Thoracic aorta (tissue), 2 donors: ENCODE data around the gene NPRL2. TPM values are rescaled to one million over a fixed set of nuclear protein-coding genes. Genes with fewer than 3 reads are reported as not detected.

Experiments used
- ATAC-seq: fragments of 150-250 bp; one replicate; pipeline ENCODE4 v1.8.0; 2017; ENCODE audit warnings: low read depth; ENCODE audit not compliant: insufficient number of reproducible peaks, low FRiP score
- DNase-seq: peaks from one replicate; pipeline ENCODE4 v3.0.0-alpha.2; 2020; ENCODE audit warnings: low spot score
- H3K27ac ChIP-seq, 2 donors: fragments of 200-600 bp; sonication (generic); 1 replicate in 1 of 2; 2 replicates in 1 of 2; pipeline ENCODE4 v1.5.1; 2016; ENCODE audit warnings: mild to moderate bottlenecking in 2 of 2, moderate library complexity in 2 of 2
- H3K27me3 ChIP-seq: fragments of 200-600 bp; sonication (generic); replicated peaks from 2 replicates; pipeline ENCODE4 v1.6.0; 2016; ENCODE audit warnings: mild to moderate bottlenecking; ENCODE audit not compliant: insufficient read depth
- H3K36me3 ChIP-seq: fragments of 200-600 bp; sonication (generic); one replicate; pipeline ENCODE4 v1.5.1; 2016
- H3K4me1 ChIP-seq, 2 donors: fragments of 200-600 bp; sonication (generic); 1 replicate in 1 of 2; 2 replicates in 1 of 2; pipeline versions ENCODE4 v1.5.1 to v1.6.0; 2016; ENCODE audit warnings: low read depth in 2 of 2, mild to moderate bottlenecking in 1 of 2; ENCODE audit not compliant: control insufficient read depth in 1 of 2
- H3K4me3 ChIP-seq: fragments of 200-600 bp; sonication (generic); 2 replicates; pipeline ENCODE4 v1.5.1; 2016; ENCODE audit warnings: mild to moderate bottlenecking
- H3K9me3 ChIP-seq: fragments of 200-600 bp; sonication (generic); 2 replicates; pipeline ENCODE4 v1.5.1; 2016
- CTCF ChIP-seq: fragments of 200-600 bp; sonication (generic); IDR thresholded peaks from one replicate; pipeline ENCODE4 v1.5.1; 2019; ENCODE audit warnings: antibody characterized with exemption
- total RNA-seq, 2 donors: library from RNA; depleted of rRNA; stranded (reverse); fragments of >200 nt; gene quantifications; one replicate each; pipeline versions ENCODE4 v1.1.0 to v1.2.3, GENCODE V29; 2016

The NPRL2 gene
- 10 to 100 TPM; 15.4 to 21.0 TPM for total RNA-seq

GRCh38 chr3:50350527-50351322 lies at the start of gene NPRL2, which contains the start of gene CYB561D2:
Gene NPRL2, minus strand, starts transcription at chr3:50350775. Its CDS starts 123 bp downstream, at chr3:50350652.
Gene CYB561D2, plus strand, starts transcription at chr3:50350862. Its CDS starts 572 bp downstream, at chr3:50351434.
- peak; percentile 87 for DNase-seq
- Histone ChIP-seq H3K4me1 (peaks cover 15 to 46% of the 10 kb centered on the region in 2 donors), H3K4me3 (peak within 1 kb of the TSS; percentile 79), H3K27me3 (no peaks in the 10 kb centered on the region), H3K27ac (peak within 1 kb of the TSS; percentile 83 to 91), H3K9me3 (no peaks in the 10 kb centered on the region), H3K36me3 (peaks cover 37% of the 10 kb centered on the region)
- no peak for TF ChIP-seq CTCF
- peak; percentile 77 for ATAC-seq

DNA sequence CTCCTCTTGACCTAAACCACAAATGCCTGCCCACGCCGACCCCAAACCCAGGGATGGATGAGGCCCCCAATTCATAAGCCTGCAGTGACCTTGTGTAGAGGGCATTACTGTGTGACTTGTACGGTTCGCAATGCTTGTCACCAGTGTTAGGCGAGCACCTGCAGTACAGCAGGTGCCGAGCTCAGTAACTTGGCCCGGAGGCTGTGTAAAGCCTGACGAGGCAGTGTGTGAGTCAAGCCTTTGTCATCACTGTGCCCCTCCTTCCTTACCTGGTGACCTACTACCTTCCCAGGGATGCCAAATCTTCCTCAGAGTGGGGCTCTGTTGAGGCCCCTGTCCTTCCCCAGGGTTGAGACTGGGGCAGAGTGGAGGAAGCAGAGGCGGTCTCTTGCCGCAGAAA lies 45.9 kb upstream of the NPRL2 start:
- Histone ChIP-seq H3K36me3 (no peaks in the 10 kb centered on the region), H3K27me3 (no peaks in the 10 kb centered on the region), H3K4me1 (peaks cover 0 to 15% of the 10 kb centered on the region in 2 donors), H3K9me3 (no peaks in the 10 kb centered on the region), H3K4me3 (no peak overlapping the region), H3K27ac (no peak overlapping the region)
- no peak for ATAC-seq
- TF ChIP-seq CTCF: no peak
- DNase-seq: no peak

GRCh38 chr3:50395070-50395860 lies 44.7 kb upstream of the NPRL2 start:
- Histone ChIP-seq H3K36me3 (no peaks in the 10 kb centered on the region), H3K27ac (no peak overlapping the region), H3K9me3 (no peaks in the 10 kb centered on the region), H3K27me3 (no peaks in the 10 kb centered on the region), H3K4me1 (peaks cover 10 to 27% of the 10 kb centered on the region in 2 donors), H3K4me3 (no peak overlapping the region)
- DNase-seq (no peak), ATAC-seq (no peak)
- TF ChIP-seq CTCF: no peak

GRCh38 chr3:50393061-50393460 lies 42.5 kb upstream of the NPRL2 start:
- H3K9me3 ChIP-seq: no peaks in the 10 kb centered on the region
- no peaks in the 10 kb centered on the region for H3K36me3 ChIP-seq
- no peak for ATAC-seq
- DNase-seq: no peak
- no peak for TF ChIP-seq CTCF
- H3K4me3 ChIP-seq: no peak overlapping the region
- no peaks in the 10 kb centered on the region for H3K27me3 ChIP-seq
- H3K4me1 ChIP-seq: peaks cover 10 to 34% of the 10 kb centered on the region in 2 donors
- H3K27ac ChIP-seq: peak overlapping the region in 1 of 2 donors; percentile 11

DNA sequence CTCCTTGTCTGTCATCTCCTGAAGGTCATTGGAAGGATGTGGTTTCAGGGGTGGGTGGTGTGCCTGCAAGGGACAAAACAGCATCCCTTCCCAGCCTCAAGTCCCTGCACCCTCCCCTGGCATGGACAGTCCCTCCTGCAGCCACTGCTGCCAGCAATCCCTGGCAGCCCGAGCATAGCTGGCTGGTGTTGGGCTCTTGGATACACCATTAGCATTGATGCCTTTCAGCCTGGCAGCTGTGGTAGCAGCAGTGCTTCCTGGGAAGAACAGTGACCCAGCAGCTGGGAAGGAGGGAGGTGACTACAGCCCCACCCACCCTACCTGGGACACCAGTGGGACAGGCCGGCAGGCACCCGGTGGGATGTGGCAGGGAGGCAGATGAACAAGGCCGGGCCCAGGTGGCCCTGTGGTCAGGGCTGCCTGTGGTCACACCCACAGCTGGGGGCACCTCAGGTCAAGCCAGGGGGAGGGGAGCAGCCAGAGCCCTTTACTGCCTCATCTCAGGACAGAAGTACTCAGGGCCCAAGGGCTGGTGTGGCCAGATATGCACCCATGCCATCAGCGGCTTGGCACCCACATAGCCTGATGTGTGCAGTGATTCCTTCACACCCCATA lies 41.6 kb upstream of the NPRL2 start:
- Histone ChIP-seq H3K9me3 (no peaks in the 10 kb centered on the region), H3K27me3 (no peaks in the 10 kb centered on the region), H3K27ac (peak overlapping the region; percentile 11 to 20), H3K36me3 (no peaks in the 10 kb centered on the region), H3K4me1 (peaks cover 10 to 34% of the 10 kb centered on the region in 2 donors), H3K4me3 (no peak overlapping the region)
- DNase-seq (no peak), ATAC-seq (no peak)
- TF ChIP-seq CTCF: no peak
